DMS114 treated with DMSO at 0.1 percent for 48 hours (cell line): ENCODE data around the gene CD72.
"Not testable (repeated sequence)": the region's sequence is repeated elsewhere in the genome, so short reads cannot be mapped to it uniquely, and the experiment has no call there.

Experiments used
- DNase-seq: peaks from one replicate; lab custom pipeline; 2025; ENCODE audit not compliant: unreplicated experiment; lab: John Stamatoyannopoulos, UW

The CD72 gene

GRCh38 chr9:35649431-35650340, 31.5 kb upstream of the CD72 start:
- no peak for DNase-seq

DNA sequence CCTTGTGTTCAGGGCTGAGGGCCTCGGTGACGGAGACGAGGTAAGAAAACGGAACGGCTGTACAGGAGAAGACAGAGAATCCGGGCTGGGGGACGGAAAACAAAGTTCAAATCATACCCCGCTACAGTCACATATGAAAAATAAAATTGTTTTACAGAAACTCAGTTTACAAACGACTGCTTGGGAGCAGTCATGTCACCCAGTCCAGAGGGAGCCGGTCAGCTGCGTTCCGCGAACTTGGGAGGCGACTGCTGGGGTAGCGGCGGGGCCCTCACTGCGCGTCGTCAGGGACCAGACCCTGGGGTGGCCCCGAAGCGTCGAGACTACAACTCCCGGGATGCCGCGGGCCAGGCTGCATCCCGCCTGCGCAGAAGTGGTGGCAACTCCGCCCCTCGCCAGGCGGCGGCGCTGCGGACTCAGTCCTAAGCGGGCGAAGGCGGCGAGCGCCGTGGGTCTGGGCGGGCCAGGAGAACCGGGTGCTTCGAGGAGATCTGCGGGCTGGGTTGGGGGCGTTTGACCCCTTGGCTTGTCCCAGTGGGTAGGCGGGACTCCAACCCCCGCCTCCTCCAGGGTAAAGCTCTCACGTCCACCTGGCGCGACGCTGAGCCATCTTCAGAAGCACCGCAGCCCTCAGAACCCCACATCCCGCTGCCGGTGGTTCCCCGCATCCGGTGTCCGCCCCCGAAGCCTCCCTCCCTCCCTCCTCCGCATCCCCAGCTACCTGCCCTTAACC, 28.5 kb upstream of the CD72 start:
- DNase-seq, result peak; percentile 64

DNA sequence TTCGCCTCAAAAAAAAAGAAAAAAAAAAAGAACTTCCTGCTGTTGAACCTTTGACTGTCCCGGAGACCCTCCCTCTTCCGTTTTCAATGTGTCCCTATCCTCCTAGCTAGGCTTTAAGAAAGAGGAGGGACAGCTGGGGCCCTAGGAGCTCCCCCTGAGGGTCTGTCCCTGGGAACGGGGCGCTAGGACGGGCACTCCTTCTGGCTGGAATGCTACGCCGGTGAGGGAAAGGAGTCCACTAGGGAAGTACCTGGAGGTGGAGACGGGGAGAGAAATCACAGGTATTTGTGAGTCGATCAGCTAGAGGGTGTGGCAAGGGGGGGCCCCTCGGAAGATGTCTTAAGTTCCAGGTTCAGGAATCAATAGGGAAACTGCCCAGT, 27.9 kb upstream of the CD72 start:
- DNase-seq, result no peak

DNA sequence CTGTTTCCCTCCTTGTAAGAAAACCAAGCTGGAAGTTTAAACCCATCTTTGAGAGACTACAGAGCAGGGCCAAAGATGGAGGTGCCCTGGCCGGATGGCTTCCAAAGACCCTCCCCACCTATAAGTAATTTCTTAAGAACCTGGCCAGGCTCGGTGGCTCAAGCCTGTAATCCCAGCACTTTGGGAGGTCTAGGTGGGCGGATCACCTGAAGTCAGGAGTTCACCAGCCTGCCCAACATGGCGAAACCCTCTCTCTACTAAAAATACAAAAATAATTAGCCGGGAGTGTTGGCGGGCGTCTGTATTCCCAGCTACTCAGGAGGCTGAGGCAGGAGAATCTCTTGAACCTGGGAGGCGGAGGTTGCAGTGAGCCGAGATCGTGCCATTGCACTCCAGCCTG, 27.5 kb upstream of the CD72 start:
- not testable (repeated sequence) for DNase-seq

DNA sequence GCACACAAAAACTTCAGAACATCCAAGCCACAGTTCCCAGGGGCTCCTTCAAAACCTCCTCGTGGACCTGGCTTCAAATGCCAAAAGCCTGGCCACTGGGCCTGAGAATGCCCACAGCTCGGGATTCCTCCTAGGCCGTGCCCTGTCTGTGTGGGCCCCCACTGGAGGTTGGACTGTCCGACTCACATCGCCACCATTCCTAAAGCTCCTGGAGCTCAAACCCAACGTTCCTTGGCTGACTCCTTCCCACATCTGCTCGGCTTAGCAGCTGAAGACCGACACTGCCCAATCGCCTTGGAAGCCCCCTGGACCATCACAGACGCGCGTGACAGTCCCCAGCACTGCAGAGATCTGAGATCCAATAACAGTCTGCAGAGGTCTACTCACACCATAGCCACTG, 24.8 kb upstream of the CD72 start:
- no peak for DNase-seq

- not testable (repeated sequence) for DNase-seq
Observed at GRCh38 chr9:35641478-35641877, 23.3 kb upstream of the CD72 start.

GRCh38 chr9:35640431-35640830, 22.2 kb upstream of the CD72 start:
- not testable (repeated sequence) for DNase-seq

GRCh38 chr9:35639631-35640030, 21.4 kb upstream of the CD72 start:
- DNase-seq, result no peak

GRCh38 chr9:35639225-35639624, 21.0 kb upstream of the CD72 start:
- not testable (repeated sequence) for DNase-seq

GRCh38 chr9:35638751-35639150, 20.5 kb upstream of the CD72 start:
- not testable (repeated sequence) for DNase-seq

- DNase-seq, result not testable (repeated sequence)
Observed at GRCh38 chr9:35637427-35637955, 19.3 kb upstream of the CD72 start.

- DNase-seq, result not testable (repeated sequence)
Observed at GRCh38 chr9:35636877-35637246, 18.6 kb upstream of the CD72 start.

DNA sequence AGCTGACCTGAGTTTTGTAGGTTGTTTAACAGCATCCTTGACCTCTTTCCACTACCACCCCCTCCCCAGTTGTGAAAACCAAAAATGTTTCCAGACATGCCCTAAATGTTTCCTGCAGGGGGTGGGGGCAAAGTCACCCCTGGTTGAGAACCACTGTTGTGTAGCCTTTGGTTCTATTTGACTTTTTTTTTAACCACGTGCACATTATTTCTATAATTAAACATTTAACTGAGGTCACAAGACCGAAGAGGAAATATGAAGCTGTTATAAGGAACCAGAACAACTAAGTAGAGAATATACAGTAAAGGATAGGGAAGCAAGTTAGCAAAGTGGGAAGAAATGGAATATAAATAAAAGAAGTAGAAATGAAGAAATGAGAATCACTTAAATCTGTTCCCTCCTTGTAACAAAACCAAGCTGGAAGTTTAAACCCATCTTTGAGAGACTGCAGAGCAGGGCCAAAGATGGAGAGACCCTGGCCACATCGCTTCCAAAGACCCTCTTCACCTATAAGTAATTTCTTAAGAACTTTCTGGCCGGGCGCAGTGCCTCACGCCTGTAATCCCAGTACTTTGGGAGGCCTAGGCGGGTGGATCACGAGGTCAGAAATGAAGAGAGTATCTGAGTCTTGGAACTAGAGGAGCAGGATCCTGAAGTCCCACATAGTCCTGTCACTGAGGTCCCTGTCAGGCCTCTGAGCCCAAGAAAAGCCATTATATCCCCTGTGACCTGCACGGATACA, 18.1 kb upstream of the CD72 start:
- no peak for DNase-seq

GRCh38 chr9:35635730-35636129, 17.5 kb upstream of the CD72 start:
- no peak for DNase-seq

DNA sequence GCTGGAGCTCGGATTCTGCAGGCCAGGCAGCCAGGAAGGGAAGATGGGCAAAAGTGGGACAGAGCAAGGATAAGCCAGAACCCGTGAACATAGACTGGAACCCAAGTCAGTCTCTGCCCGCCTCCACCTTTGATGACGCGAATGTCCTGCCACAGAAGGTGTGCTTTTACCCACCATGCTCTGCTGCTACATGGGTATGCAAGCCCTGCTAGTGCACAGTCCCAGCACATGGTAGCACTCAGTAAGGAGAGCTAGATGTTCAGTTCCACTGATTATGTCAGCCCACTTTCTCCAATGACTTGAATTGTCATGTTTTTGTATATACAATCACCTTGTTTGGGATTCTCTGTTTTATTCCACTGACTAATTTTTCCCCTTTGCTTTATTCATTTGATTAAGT, 11.4 kb upstream of the CD72 start:
- no peak for DNase-seq

DNA sequence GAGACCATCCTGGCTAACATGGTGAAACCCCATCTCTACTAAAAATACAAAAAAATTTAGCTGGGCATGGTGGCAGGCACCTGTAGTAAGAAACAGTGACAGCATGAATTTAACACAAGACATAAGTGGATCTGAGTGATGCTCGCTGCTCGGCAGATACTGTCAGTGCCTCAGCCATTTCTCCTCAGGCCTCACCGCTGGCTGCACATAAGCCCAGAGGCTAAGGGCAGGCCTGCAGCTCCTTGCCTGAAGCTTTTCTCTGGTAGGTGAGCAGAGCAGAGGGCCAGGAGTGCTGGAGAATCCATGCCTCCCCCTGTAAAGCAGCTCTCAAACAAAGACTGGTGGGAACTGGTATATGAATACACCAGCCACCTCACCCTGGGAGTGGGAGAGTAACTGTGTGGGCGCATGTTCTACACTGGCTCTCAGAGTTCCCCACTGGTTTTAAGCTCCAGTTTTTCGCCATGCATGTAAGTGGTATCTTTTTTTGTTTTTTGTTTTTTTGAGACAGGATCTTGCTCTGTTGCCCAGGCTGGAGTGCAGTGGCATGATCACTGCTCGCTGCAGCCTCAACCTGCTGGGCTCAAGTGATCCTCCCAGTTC, 10.3 kb upstream of the CD72 start:
- no peak for DNase-seq

DNA sequence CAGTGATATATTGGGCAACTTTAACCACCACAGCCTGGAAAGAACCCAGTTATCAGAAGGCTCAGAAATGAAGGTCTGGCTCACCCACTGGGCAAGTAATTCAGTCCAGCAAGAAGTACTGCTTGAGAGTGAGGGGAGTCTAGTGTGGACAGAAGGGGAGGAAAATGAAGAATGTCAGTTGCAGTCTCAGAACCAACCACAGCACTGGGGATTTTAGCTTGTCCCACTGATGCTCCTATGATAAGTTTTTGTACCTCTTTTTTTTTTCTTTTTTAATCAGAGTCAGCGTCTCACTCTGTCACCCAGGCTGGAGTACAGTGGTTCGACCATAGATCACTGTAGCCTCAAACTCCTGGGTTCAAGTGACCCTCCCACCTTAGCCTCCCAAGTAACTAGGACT, 9.4 kb upstream of the CD72 start:
- DNase-seq, result no peak

DNA sequence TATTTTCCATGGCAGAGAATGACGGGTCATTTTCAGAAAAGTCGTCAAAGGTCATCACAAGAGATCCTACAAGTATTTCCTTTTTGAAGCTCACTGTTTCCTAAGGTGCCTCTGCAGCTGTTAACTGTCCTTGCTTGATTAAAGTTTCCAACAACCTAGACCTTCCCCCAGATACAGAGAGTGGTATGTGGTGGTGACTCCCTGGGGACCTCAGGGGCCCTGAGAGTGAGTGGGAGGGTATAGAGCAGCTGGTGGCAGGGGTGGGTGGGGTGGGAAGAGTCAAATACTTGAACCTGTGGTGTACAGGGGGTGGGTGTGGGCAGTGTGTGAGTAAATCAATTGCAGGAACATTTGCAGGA, 1.6 kb upstream of the CD72 start:
- no peak for DNase-seq

GRCh38 chr9:35618854-35619799, 914 bp upstream of the CD72 start:
- DNase-seq, result no peak

DNA sequence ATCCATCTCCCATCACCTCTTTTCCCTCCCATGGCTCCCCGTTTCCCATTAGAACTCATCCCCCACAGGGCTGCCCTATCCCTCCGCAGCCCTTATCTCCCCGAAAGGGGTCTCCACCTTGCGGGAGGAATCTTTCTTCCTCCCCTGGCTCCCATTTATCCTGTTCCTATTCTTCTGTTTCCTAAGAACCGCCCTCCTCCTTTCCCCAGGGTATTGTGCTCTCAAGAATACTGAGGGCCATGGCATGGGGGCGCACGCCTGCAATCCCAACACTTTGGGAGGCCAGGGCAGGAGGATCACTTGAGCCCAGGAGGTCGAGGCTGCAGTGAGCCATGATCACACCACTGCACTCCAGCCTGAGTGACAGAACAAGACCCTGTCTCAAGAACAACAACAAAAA, 665 bp downstream of the CD72 start:
- no peak for DNase-seq
